ENCODE measurements around the gene FOSL1. TPM values are rescaled to one million over a fixed set of nuclear protein-coding genes. Genes with fewer than 3 reads are reported as not detected.

Gene FOSL1
- total RNA-seq, 1 experiment from 2014 or later: 33.7 TPM

DNA sequence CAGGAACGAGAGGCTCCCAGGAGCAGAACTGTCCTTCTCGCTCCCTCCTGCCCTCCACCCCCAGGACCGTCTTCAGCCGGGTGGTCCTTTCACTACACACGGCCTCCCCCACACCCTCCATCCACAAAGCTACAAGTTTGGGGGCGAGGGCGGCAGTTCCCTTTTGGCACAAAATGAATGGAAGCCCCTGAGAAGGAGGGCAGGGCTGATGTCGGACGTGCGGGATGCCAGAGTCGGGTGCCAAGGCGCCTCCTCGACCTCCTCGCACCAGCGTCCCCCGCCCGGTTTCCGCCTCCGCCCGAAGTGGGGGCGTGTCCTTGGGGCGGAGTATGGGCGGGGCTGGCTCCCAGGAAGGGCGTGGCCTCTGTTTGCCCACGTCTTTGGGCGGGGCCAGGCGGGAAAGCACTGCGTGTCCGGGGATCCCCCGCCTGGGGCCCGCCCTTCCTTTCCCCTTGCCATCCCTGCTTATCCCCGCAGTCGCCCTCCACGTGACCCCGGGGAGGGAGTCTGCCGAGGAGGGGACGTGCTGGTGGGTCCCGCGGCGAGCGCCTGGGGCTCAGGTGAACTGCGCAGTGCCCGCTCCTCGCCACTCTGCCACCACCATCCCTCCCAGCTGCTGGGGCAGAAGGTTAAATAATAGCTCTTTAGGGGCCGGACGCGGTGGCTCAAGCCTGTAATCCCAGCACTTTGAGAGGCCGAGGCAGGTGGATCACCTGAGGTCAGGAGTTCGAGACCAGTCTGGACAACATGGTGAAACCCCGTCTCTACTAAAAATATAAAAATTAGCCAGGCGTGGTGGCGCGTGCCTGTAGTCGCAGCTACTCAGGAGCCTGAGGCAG, 26.7 kb downstream of the FOSL1 start:
- TF ChIP-seq, protein P1, sequence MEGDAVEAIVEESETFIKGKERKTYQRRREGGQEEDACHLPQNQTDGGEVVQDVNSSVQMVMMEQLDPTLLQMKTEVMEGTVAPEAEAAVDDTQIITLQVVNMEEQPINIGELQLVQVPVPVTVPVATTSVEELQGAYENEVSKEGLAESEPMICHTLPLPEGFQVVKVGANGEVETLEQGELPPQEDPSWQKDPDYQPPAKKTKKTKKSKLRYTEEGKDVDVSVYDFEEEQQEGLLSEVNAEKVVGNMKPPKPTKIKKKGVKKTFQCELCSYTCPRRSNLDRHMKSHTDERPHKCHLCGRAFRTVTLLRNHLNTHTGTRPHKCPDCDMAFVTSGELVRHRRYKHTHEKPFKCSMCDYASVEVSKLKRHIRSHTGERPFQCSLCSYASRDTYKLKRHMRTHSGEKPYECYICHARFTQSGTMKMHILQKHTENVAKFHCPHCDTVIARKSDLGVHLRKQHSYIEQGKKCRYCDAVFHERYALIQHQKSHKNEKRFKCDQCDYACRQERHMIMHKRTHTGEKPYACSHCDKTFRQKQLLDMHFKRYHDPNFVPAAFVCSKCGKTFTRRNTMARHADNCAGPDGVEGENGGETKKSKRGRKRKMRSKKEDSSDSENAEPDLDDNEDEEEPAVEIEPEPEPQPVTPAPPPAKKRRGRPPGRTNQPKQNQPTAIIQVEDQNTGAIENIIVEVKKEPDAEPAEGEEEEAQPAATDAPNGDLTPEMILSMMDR (conservative IDR thresholded peaks at IDR 0.05): no peak
- no peaks in the 10 kb centered on the region for H3K9me3 ChIP-seq (ENCODE audit: control insufficient read depth, low read depth, low read length)
- H3K27me3 Mint-ChIP-seq (ENCODE audit: low read depth): peaks cover 20% of the 10 kb centered on the region
- no CpG with 5 or more reads among the region's 54 CpGs for WGBS (ENCODE audit: extremely low coverage, insufficient read length, low lambda C conversion rate)
- H4K20me1 ChIP-seq (ENCODE audit: control insufficient read depth, insufficient read depth, insufficient read length): no peaks in the 10 kb centered on the region
- H2BK15ac ChIP-seq (ENCODE audit: low read depth, low read length): no peak overlapping the region
- no peaks in the 10 kb centered on the region for H3K36me3 Mint-ChIP-seq (ENCODE audit: insufficient read depth in 1 of 3, low read depth in 3 of 3)
- H3K27me3 ChIP-seq (ENCODE audit: insufficient read depth, low read length): peaks cover 3% of the 10 kb centered on the region; the same call in 1 of the 2 replicates
- no peak overlapping the region for H4K5ac ChIP-seq (ENCODE audit: insufficient read length, low read depth, low read length)
- no peak overlapping the region for H4K8ac ChIP-seq (replicated peaks; ENCODE audit: insufficient read length, low read depth, low read length)
- no peak overlapping the region for H2BK120ac ChIP-seq (ENCODE audit: low read depth, low read length, poor library complexity, severe bottlenecking)
- H3K79me2 ChIP-seq (ENCODE audit: insufficient read depth, low read length): no peaks in the 10 kb centered on the region
- no peak overlapping the region for H2BK12ac ChIP-seq (ENCODE audit: insufficient read length, low read depth, low read length)
- no peak overlapping the region for H2AFZ ChIP-seq (ENCODE audit: low read length)
- H3K4ac ChIP-seq (ENCODE audit: low read depth, low read length): no peak overlapping the region
- H3K27ac Mint-ChIP-seq: no peak overlapping the region
- H2BK5ac ChIP-seq (ENCODE audit: insufficient read length, low read length): no peak overlapping the region
- H3T11ph ChIP-seq (ENCODE audit: low read length): no peak overlapping the region
- H3K4me1 ChIP-seq (ENCODE audit: insufficient read depth, low read length): no peaks in the 10 kb centered on the region
- H3K9me3 Mint-ChIP-seq: no peaks in the 10 kb centered on the region; a peak in 2 of 5 replicates
- H2AK5ac ChIP-seq (ENCODE audit: insufficient read length, low read length): no peak overlapping the region
- no peak overlapping the region for H3K27ac ChIP-seq (ENCODE audit: insufficient read length, low read depth, low read length)
- H3K9ac ChIP-seq (ENCODE audit: extremely low read depth, insufficient read length, low read length): no peak overlapping the region
- peaks cover 8% of the 10 kb centered on the region for H3K23me2 ChIP-seq (ENCODE audit: insufficient read length, low read depth, low read length, poor library complexity, severe bottlenecking)
- H3K4me2 ChIP-seq (ENCODE audit: insufficient read depth, insufficient read length, low read length): peak overlapping the region; percentile 91
- no peak overlapping the region for H4K91ac ChIP-seq (ENCODE audit: insufficient read length, low read depth, low read length)
- no peaks in the 10 kb centered on the region for H3K79me1 ChIP-seq (ENCODE audit: insufficient read depth, low read depth, low read length, poor library complexity, severe bottlenecking)
- H3K18ac ChIP-seq (ENCODE audit: insufficient read length, low read depth, low read length): peak overlapping the region; percentile 36
- peak; percentile 96 for DNase-seq
- no peak overlapping the region for H3K14ac ChIP-seq (ENCODE audit: insufficient read depth, low read length)
- H3K4me1 Mint-ChIP-seq: peaks cover 7 to 8% of the 10 kb centered on the region in 2 experiments
- H3K23ac ChIP-seq (ENCODE audit: insufficient read length, low read depth, low read length): no peak overlapping the region
- no peak overlapping the region for H3K56ac ChIP-seq (ENCODE audit: insufficient read length, low read depth, low read length)
- H2BK20ac ChIP-seq (ENCODE audit: low read depth, low read length, poor library complexity, severe bottlenecking): no peak overlapping the region
- H3K4me3 Mint-ChIP-seq: peak overlapping the region; percentile 76 to 90

All from H9 (cell line).